NOMO-1 (cell line): Measurements from ENCODE around the gene PRAMEF8.
"Not testable (repeated sequence)": the region's sequence is repeated elsewhere in the genome, so short reads cannot be mapped to it uniquely, and the experiment has no call there.

ENCODE experiments used
- DNase-seq, 2 experiments: peaks; one replicate each; lab custom pipeline; 2025; ENCODE audit not compliant: unreplicated experiment in 2 of 2; lab: John Stamatoyannopoulos, UW

PRAMEF8 gene

DNA sequence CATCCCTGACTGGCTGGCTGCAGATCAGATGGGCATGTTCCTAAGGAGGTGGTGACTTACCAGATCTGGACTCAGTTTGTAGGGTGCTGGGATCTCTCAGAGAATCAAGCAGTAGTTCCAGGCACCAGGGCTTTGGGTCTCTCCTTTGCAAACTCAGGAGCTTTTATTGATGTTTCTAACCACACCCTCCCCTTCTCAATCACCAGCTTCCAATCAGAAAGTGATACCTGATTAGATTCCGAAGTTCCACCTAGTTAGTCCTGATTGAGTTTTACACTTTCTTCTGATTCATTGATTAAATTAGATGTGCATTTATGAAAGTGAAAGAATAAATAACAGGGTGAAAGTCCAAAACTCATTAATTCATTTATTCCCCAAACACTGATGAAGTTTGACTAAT lies at the start of gene PRAMEF8:
Gene PRAMEF8, minus strand, starts transcription at position 101 of the 400 bp plus-strand sequence. CDS start 1,046 bp downstream, outside the sequence.
- DNase-seq = not testable (repeated sequence)

GRCh38 chr1:13315281-13315680 lies 30.3 kb upstream of the PRAMEF8 start, which contains the start of gene PRAMEF15:
Gene PRAMEF15, plus strand, starts transcription at chr1:13315581. Its CDS starts 2,827 bp downstream, at chr1:13318408.
- DNase-seq = not testable (repeated sequence)

DNA sequence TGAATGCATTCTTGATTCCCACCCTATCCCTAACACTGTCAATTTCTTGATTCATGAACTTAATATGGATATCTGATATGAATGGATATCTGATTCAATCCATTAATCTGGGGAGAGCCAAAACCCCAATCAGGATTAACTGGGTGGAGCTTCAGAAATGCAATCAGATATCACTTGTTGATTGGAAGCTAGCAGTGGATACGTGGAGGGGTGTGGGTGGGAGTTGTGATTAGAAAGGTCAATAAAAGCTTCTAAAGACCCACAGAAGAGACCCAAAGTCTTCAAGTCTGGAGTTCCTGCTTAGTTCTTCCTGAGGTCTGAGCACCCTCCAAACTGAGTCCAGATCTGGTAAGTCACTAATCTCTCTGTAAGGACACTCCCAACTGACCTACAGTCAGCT lies 18.3 kb upstream of the PRAMEF8 start, which contains the start of gene PRAMEF33:
Gene PRAMEF33, plus strand, starts transcription at position 301 of the 400 bp plus-strand sequence. CDS start 2,416 bp downstream, outside the sequence.
- DNase-seq = not testable (repeated sequence)

DNA sequence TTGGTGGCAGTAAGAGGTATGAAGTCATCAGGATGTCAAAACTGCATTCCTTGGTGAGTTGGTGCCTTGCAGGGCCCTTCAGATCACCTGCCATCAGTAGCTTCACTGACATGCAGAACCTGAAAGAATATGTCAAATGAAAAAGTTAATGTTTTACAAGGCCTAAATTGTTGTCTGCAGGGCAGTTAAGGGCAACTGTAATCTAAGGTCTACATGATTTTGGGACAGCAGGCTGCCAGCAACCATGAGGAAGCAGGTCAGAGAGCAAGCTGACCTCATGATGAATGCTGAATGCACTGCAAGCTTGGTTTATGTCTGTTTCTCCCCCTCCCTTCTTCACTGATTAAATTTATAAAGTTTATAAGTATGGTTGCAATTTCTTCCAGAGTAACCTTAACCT lies 17.3 kb upstream of the PRAMEF8 start:
- DNase-seq = not testable (repeated sequence)

DNA sequence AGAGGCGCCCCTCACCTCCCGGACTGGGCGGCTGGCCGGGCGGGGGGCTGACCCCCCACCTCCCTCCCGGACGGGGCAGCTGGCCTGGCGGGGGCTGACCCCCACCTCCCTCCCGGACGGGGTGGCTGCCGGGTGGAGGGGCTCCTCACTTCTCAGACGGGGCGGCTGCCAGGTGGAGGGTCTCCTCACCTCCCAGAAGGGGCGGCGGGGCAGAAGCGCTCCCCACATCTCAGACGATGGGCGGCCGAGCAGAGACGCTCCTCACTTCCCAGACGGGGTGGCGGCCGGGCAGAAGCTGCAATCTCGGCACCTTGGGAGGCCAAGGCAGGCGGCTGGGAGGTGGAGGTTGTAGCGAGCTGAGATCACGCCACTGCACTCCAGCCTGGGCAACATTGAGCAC lies 13.8 kb upstream of the PRAMEF8 start:
- DNase-seq = not testable (repeated sequence)

DNA sequence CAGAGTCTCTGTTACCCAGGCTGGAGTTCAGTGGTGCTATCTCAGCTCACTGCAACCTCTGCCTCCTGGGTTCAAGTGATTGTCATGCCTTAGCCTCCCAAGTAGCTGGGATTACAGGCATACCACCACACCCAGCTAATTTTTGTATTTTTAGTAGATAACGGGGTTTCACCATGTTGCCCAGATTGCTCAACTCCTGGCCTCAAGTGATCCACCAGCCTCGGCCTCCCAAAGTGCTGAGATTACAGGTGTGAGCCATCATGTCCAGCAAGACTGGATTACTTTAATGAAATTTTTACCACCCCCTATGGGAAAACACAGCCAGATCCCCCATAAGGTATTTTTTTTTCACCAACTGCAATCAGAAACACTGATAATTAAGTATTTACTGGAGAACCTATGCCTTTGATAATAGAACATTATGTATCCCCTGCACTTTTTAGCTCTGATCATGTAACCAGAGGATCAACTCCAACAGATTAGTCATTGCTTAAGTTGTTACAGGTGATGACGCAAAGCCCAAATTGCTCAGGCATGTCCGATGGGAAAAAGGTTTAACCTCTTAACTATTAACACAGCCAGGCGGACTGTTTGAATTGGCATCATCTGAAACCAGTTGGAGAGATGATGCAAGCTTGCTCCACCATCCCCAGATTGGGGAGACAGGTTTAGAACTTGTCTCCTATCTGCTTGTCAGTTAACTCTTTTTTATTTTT lies 12.4 kb upstream of the PRAMEF8 start:
- not testable (repeated sequence) for DNase-seq

GRCh38 chr1:13289030-13289429 lies 4.1 kb upstream of the PRAMEF8 start:
- not testable (repeated sequence) for DNase-seq

DNA sequence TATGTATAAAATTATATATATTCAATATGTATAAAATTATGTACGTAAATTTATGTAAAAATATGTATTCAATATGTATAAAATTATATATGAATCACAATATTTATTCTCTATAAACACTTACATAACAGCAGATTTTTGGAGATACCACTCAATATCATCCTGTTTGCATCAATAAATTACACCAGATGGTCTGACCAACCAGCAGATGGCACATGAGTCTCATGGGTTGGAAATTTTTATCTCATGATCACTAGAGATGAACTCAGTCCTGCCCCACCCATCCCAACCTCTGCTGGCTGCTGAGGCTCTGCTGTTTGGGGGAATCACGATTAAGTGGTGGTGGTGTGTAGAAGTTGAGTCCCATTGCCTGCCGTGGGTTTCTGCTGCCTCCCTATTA lies 5.3 kb downstream of the PRAMEF8 start:
- DNase-seq = not testable (repeated sequence)

- not testable (repeated sequence) for DNase-seq
Observed at GRCh38 chr1:13277016-13277415, 7.9 kb downstream of the PRAMEF8 start.

DNA sequence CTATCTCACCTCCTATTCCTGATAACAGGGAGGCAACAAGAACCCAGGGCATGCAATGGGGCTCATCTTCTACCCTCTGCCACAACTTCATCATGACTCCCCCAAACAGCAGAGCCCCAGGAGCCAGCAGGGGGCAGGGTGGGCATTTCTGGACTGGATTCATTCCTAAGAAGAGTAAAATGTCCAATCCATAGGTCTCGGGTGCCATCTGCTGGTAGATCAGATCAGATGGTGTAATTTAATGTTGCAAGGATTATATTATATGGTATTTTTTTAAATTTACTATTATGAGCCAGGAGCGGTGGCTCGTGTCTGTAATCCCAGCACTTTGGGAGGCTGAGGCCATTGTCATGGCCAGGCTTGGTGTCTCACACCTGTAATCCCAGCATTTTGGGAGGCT lies 19.8 kb downstream of the PRAMEF8 start:
- not testable (repeated sequence) for DNase-seq

- DNase-seq = not testable (repeated sequence)
Observed at GRCh38 chr1:13253898-13254297, 31.0 kb downstream of the PRAMEF8 start, which contains the start of gene PRAMEF5. Gene PRAMEF5, plus strand, starts transcription at chr1:13254198. Its CDS starts 5,071 bp downstream, at chr1:13259269.

DNA sequence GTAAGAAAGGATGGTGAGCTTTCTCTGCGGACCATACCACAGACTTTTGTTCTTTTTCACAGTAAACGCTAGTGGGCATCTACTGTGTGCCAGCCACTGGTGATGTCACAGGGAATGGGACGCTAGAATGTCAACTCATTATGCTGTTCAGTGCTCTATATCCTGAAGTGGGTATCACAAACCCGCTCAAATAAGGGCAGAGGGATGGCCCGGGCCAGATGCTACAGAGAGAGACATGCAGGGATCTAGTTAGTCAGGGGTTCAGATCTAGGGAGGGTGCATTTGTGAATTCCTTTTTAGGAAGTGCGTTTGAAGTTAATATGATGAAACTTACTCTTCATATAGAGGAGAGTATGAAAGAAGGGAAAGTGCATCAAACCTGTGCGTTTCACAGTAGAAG lies 37.8 kb downstream of the PRAMEF8 start:
- DNase-seq = not testable (repeated sequence)

- not testable (repeated sequence) for DNase-seq
Observed at GRCh38 chr1:13246554-13246871, 38.4 kb downstream of the PRAMEF8 start.

DNA sequence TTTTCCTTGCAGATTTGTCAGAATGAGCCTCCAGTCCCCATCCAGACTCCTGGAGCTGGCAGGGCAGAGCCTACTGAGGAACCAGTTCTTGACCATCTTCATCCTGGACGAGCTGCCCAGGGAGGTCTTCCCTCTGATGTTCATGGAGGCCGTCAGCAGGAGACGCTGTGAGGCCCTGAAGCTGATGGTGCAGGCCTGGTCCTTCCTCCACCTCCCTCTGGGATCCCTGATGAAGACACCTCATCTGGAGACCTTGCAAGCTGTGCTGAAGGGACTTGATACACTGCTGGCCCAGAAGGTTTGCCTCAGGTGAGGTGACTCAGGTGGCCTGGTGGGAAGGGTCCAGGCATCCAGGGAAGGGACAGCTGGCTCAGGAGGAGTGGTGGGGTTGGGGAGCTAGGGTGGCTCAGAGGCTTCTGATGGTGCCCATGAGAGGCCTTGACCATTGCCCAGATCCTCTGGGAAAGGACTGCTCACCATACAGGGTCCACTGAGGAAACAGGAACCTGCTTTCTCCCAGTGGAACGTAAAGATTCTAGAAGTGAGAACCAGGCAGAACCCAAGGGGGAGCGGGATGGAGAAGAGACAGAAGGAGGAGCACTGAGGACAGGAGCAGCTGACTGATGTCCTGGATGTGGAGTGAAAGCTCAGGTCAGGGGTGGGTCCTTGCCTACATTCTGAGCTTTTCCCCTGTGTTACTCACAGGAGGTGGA lies 38.9 kb downstream of the PRAMEF8 start:
- DNase-seq = not testable (repeated sequence)

DNA sequence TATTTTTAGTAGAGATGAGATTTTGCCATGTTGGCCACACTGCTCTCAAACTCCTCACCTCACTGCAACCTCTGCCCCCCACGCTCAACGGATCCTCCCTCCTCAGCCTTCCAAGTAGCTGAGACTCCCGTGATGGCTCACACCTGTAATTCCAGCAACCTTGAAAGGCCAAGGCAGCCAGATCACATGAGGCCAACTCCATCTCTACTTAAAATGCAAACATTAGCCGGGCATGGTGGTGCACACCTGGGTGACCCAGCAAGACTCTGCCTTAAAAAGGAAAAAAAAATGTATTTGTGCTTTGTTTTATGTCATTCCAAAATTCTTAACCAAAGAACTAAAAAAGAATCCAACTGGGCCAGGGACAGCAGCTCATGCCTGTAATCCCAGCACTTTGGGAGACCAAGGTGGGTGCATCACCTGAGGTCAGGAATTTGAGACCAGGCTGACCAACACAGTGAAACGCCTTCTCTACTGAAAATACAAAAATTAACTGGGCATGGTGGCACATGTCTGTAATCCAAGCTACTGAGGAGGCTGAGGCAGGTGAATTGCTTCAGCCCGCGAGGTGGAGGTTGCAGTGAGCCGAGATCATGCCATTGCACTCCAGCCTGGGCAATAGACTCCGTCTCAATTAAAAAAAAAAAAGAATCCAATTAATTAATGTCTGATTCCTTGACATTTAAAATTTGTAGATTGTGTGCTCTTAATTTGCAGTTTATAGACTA lies 41.2 kb downstream of the PRAMEF8 start:
- DNase-seq = not testable (repeated sequence)

DNA sequence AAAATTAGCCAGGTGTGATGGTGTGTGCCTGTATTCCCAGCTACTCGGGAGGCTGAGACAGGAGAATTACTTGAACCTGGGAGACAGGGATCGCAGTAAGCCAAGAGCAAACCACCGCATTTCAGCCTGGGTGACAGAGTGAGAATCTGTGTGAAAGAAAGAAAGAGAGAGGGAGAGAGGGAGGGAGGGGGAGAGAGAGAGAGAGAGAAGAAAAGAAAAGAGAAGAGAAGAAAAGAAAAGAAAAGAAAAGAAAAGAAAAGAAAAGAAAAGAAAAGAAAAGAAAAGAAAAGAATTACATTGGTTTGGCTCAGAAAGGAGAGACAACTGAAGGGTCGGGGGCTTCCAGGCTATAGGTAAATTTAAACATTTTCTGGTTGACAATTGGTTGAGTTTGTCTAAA lies 45.3 kb downstream of the PRAMEF8 start:
- not testable (repeated sequence) for DNase-seq

- DNase-seq = not testable (repeated sequence)
Observed at GRCh38 chr1:13237572-13237971, 47.4 kb downstream of the PRAMEF8 start.

DNA sequence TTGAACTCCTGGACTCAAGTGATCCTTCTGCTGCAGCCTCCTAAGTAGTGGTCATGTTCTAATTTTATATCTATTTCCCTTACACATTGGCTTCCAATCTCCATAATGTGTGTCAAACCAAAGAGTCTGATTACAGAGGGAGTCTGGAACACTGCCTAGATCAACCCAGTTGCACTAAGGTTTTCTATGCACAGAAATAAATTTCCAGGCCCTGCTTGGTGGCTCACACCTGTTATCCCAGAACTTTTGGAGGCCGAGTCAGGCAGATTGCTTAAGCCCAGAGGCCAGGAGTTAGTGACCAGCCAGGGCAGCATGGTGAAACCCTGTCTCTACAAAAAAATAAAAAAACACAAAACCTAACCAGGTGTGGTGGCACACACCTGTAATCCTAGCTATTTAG lies 50.9 kb downstream of the PRAMEF8 start:
- DNase-seq = not testable (repeated sequence)

GRCh38 chr1:13232056-13232455 lies 52.9 kb downstream of the PRAMEF8 start:
- not testable (repeated sequence) for DNase-seq
